GM19438 (cell line): ENCODE measurements around the gene ANKS1B.
"Not testable (repeated sequence)": the region's sequence is repeated elsewhere in the genome, so short reads cannot be mapped to it uniquely, and the experiment has no call there.

Experiments used
- ATAC-seq: cut with Tn5 transposase; IDR thresholded peaks from one replicate; pipeline ENCODE4 v1.9.1; 2021; ENCODE audit warnings: low read depth; ENCODE audit not compliant: unreplicated experiment

ANKS1B gene

DNA sequence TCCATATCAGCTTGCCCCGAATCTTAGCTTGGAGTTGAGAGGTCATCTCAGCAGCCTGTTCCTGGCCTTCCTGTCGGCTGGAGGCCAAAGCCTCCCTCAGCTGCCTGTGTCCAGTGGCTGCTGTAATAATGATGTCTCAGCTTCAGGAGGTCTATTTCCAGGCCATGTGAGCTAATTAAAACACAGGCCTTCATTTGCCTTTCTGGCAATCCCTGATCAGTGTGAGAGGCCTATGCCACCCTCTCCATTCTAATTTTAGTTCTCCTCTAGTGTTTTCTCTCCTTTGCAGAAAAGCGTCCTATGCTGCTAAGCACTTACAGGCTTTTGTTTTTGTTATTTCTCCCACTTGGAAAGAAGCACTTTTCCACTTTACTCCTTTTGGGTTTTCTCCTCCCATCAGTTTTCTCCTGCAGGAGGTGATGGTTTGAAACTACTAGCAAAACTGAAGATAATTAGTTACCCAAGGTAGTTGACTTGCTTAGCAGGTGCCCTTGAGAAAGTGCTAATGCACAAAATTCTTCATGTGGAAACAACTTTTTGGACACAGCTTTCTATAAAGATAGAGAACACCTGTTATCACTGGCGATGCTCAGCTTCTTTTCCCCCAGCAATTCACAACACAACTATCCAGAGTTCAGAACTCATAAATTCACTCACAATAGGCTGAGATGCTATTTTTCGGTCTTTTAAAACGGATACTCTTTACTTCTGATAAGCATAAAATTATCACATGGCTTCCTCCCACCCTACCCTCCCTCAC lies 592.5 kb downstream of the ANKS1B start:
- ATAC-seq = no peak

DNA sequence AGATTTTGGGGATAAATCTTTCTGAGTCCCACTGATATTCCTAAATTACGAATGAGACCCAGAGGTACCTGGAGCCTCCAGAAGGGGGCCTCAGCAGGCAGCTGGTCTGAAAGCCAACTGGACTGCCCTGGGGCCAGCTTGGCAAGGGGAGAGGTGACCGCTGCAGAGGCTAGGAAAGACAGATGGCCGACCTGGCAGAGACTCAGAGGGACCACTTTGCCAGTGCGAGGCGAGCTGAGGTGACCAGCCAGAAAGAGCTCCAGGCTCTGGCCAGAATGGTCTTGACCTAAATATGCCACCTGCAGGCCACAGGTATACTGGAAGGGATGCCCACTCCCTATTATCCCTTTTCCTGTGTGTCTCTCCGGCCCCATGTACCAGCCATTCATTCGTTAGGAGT lies 594.0 kb downstream of the ANKS1B start:
- ATAC-seq = no peak

DNA sequence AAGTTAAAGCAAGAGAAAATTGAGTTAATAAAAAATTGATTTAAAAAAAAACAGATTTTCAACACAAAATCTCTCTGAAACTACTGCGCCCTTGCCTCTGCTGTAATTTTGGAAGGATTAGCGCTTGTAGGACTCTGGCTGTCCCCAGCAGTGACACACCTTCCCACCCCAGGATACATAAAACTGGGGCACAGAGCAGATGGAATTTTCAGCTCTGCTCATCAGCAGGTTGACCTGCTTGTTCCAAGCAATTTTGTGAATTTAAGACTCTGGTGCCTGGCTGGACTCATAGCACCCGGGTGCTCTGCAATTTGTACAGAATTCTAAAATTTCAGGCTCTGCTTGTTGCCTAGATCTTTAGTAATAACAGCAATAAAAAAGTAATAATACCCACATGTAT lies 595.0 kb downstream of the ANKS1B start:
- ATAC-seq = no peak

DNA sequence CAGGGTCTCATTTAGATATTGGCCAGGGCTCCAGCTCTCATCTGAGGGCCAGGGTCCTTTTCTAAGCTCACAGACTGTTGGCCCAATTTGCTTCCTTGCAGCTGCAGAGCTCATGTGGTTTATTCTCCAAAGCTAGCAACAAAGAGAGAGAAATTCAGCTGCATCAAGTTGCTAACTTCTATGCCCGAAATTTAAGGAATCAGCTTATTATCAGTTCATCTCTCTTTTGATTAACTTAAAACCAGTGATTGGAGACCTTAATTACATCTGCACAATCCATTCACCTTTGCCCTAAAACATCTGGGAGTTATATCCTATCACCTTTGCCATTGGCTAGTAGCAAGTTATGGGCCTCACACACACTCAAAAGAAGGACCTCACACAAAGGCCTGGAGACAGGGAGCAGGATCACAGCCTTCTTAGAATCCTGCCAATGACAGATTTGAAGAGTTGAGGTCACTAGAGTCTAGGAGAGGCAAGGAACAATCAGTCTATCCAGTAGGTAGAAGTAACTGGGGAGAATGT lies 596.0 kb downstream of the ANKS1B start:
- no peak for ATAC-seq

DNA sequence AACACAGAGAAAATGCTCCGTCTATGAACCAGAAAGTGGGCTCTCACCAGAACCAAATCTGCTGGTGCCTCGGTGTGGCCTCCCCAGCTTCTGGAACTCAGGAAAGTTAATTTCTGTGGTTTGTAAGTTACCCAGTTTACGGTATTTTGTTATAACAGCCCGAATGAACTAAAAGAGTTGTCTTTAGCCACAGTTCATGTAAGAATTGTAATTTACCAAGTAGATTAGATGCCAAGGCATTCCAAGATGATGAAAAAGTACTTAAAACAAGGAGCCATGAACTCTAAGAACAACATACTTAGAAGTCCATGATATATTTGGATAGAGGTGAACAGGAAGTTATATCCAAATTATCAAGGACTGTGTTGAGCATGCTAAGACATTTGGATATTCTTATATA lies 597.1 kb downstream of the ANKS1B start:
- ATAC-seq = no peak

DNA sequence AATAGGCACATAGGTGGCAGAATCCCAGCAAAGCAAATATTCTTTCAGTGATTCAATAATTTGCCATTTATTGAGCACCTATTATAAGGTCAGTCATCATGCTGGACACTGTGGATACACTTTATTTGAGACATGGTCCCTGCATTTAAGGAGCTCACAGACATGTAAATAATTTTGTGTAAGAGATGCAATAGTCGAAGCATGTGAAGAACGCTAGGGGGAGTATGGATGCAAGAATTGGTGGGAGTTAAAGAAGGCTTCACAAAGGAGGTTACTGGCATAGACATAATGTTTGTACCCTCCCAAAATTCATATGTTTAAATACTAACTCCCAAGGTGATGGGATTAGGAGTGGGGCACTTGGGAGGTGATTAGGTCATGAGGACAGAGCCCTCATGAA lies 597.8 kb downstream of the ANKS1B start:
- ATAC-seq = no peak

DNA sequence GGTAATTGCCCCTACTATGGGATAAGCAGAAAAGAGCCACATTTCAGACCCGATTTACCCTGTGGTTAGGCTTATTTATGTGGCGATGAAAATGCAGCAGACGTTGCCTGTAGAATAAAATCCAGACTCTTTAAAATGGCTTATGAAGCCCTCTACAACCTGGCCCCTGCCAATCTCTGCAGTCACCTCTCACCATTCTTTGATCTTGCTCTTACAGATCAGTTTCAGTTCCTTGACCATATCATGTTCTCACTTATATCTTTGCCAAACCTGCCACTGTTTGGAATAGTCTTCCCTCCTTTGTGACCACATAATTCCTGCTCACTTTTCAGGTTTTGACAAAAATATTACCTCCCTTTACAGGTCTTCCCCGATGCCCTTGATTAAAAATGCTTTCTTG lies 601.5 kb downstream of the ANKS1B start:
- ATAC-seq = no peak

DNA sequence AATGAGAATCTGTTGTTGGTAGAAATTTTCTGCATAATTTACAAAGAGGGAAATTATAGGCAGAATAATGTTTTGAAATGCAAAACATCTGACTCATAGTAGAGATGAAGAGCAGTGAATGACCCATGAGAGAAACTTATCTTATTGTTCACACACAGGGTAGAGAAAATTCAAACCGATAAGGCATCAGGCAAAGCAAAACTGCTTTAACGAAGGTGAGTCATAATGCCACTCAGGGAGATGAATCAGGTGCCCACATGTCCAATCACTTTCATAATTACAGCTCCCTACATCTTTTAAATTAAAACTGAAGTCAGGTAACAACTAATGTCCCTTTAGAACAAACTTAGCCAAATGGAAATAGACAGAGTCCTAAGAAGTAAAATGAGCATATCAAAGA lies 602.7 kb downstream of the ANKS1B start:
- peak; percentile 70 for ATAC-seq

DNA sequence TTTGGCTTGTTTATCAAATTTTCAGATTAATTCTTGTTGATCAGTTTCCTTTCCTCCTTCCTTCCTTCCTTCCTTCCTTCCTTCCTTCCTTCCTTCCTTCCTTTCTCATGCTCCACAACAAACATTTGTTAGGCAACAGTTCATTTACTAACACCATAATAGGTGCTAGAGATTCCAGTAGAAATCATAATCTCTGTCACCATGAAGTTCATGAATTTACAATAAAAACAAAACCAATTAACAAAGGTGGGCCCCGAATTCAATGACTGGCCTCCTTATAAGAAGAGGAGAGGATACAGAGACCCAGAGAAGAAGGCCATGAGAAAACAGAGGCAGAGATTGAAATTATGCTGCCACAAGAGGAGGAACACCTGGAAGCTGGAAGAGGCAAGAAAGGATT lies 604.0 kb downstream of the ANKS1B start:
- no peak for ATAC-seq

DNA sequence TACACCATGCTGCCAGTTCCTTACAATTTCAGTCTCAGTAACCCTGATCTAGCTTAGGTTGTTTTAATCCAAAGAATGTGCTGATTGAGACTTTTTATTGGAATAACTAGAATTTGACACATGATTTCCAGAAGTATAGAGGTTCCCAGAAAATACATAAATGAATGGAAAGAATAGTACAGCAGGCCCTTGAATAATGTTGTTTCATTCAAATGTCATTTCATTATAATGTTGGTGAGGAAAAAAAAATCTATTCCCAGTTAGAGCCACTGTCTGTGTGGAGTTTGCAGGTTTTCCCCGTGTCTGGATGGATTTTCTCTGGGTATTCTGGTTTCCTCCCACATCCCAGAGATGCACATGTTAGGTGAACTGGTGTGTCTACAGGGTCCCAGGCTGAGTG lies 610.7 kb downstream of the ANKS1B start:
- ATAC-seq = no peak

DNA sequence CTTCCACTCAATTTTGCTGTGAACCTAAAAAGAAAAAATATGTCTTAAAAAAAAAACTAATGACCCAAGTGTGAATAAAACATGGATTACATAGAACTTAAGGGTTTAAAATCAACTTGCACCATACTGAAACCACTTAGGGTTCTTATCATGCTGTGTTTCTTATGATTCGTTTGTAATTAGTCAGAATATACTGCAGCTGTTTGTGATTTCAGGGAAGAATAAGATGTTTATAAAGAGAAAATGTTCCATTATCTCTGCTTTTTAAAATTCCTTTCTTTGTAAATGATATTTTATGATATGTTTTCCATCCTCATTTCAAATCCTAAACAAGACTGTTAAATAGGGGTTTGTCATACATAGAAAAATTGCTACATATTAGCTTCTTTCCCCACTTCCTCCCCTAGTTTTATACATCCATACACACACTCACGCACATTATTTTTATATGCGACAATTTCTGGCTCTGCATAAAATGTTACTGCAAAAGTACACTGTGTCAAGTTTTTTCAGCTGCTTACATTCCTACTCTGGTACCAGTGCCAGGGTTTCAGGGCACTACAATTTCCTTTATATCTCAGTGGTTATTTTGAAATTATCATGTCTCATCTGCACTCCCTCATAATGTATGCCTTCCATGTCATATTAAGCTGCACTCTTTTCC lies 612.3 kb downstream of the ANKS1B start:
- ATAC-seq = no peak

DNA sequence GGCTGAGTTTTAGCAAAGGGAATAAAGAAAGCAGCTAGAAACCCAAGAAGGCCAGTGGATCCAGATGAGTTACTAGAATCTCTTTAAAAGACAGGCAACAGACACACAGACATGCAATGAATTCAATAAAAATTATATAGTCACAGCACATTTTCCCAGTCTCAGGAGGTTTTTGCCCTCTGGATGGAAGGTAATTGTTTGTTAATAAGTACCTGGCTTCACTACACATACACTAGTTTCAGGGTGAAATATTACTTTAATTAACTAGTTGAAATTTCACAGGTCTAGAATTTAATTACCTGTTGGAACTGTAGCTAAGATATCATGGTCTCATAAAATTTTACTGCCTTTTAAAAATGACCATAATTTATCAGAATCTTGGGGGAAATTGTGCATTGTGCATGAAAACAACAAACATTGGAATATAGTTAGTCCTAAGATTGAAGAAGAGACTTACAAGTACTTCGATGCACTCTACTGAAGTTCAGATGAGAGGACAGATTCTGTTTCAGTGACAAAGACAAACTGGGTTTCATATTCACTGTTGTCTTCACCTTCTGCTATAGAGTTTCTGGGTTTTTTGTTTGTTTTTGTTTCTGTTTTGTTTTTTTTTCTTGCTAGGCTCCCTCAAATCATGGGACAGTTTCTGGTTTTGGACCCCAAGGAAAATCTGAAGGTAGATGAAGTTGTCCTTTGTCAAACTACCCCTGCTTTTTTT lies 614.2 kb downstream of the ANKS1B start:
- peak; percentile 57 for ATAC-seq

DNA sequence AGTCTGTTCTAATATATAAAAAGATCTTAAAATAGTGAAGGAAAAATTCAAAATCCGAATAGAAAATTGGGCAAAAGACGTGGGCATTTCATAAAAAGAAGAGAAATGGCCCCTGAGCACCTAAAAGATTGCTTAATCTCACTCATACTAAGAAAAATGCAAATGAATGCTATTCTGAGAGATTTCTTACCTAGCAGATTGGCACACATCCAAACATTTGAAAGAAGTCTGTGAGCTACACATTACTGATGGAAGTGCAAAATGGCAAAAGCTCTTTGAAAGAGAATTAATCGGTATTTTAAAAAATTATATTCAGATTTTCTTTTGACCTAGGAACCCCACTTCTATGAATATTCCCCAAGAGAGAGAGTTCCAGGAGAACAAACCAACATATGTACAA lies 617.6 kb downstream of the ANKS1B start:
- ATAC-seq = no peak

DNA sequence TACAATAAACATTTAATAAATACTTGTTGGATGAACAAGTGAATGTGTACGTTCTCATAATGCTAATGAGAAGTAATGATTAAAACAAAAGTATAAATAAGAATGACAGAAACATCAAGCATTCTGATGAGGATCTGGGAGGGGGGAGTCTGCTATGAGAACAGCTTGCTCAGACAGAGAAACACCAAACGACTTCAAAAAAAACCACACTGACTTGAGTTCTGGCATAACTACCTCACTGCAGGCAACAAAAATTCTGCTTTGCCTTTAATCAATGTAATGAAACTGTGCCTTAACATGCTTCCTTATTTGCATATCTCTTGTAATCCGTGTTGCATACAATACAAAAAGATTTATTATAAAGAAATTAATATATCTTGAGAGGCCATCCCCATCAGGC lies 632.5 kb downstream of the ANKS1B start:
- ATAC-seq = no peak

DNA sequence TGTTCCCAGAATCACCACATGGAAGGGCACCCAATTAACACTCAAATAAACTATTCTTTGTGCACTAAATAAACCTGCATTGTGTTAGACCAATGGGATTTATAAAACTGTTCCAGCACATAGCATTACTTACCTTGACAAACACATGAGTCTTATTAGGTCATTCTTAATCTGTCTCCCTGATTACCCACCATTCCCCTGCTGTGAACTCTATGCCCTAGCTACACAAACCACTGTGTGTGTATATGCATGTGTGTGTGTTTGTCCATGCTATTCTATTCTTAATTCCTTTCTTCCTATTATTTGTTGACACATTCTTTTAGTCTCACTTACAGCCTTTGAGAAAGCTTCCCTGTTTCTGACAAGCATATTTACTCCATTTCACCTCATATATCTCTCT lies 640.8 kb downstream of the ANKS1B start:
- ATAC-seq = no peak

DNA sequence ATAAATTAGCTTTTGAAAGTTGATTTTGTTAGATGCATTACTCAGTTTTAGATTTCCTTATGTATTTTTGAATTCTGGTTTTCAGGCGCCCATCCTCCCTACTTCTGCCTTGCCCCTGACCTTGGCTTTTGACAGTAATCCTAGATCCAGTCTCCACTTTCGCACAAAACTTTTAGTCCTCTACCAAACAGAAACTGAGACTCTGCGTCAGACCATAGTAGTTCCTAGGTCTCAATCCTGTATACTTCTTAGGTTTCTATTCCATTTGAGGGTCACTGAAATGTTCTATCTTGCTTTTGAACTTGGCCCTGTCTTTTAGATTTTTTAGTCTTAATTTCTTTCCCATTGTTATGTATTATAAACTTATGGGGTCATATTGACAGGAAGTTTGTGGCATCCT lies 645.1 kb downstream of the ANKS1B start:
- ATAC-seq = no peak

DNA sequence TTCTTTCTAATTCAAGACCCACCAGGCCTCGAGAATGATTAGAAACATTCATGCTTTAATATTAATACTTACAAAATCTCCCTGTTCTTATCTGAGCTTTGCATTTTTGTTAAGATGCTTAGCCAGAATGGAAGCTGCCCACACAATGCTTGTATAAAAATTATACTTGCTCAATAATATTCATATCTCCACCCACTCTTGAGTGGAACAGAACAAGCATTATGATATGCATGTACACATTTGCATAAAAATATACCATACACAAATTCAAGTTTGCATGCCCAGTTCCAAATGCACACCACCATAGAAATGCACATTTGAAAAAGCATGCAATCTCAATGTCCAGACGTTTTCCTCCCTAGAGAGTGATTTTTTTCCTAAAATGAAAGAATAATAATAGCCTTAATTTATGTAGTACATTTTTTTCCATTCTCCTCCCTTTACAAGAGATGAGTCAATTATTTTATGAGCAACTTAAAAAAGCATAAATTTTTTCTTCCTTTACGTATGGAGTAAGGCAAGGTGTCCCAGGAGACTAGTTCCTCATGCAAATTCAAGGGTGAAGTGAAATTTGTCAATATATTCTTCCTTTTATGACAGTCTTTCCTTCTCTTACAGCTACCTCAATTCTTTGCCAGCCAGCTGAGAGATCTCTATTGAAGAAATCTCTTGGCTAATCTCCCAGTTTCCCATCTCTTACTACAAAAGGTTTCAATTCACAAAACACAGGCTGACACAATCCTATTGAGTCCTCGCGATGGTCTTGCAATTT lies 650.3 kb downstream of the ANKS1B start:
- ATAC-seq = no peak

DNA sequence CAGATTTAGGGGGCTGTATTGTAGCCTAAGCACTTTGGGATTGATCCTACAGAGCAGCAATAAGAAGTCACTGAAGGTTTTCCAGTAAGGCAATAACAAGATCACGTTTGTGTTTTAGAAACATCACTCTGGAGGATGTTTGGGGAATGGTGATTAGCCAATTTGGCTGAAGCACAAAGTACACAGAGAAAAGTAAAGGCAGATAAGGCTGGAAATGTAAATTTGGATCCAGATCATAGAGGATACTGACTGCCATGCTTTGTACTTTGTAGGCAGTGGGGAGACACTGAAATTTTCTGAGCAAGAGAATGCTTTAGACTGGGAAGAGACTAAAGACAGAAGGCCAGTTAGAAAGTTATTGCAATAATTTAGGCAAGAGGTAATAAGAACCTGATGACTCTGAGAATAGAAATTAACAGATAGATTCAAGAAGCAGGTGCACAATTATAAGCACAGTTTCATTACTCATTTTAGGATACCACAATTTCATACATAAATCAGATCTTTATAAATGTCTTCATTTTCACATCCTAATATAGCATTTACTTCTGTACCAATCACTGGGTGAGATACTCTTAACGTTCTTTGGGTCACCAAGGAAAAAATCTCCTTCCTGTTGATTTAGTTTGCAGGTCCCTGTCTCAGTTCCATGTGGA lies 651.7 kb downstream of the ANKS1B start:
- ATAC-seq = peak; percentile 49

DNA sequence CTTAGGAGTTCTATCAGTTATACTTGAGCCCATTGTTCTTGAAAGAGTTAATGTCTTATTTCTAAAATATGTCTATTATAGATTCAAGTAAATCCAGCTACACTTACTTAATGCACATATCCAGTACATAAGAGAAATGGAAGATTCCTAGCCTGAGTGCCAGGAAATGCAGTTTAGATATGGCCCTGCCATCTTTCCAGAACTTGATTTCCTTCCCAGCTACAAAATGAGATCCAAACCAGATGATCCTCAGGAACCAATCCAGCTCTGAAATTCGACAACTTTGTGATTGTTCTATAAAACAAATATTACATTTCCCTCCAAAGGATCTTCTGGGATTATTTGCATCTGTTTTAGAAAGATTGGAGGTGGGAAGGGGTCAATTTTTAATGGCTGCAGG lies 654.5 kb downstream of the ANKS1B start:
- no peak for ATAC-seq

DNA sequence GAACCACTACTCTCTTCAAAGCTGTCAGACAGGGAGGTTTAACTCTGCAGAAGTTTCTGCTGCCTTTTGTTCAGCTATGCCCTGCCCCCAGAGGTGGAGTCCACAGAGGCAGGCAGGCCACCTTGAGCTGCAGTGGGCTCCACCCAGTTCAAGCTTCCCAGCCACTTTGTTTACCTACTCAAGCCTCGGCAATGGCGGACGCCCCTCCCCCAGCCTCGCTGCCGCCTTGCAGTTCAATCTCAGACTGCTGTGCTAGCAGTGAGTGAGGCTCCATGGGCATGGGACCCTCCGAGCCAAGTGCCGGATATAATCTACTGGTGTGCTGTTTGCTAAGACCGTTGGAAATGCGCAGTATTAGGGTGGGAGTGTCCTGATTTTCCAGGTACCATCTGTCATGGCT lies 663.5 kb downstream of the ANKS1B start:
- ATAC-seq = not testable (repeated sequence)
